HCEC 1CT (cell line): ENCODE results near the gene ST3GAL5.

Experiments
- DNase-seq: peaks from one replicate; pipeline ENCODE4 v3.0.0-alpha.2; 2017

ST3GAL5 gene

GRCh38 chr2:85864654-85865053 is 24.1 kb downstream of the ST3GAL5 start:
- no peak for DNase-seq

GRCh38 chr2:85862426-85862825 is 26.4 kb downstream of the ST3GAL5 start:
- no peak for DNase-seq

GRCh38 chr2:85861650-85862049 is 27.1 kb downstream of the ST3GAL5 start:
- no peak for DNase-seq

DNA sequence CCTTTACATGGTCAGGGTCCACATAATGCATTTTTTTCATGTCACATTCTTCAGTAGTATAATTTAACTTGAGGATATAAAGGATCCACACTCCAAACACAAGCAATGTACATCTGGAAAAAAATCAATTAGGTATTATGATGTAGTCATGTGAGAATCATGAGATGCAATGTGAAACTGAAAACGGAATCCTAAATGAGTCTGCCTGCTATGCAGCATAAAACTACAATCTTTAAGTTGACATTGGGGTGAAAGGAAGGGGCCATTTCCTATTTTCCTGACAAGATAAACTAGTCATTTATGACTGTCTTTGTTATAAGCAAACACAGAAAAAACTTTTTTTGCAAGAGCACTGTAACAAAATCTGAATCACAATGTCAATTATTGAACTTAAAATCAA is 27.6 kb downstream of the ST3GAL5 start:
- DNase-seq: no peak

DNA sequence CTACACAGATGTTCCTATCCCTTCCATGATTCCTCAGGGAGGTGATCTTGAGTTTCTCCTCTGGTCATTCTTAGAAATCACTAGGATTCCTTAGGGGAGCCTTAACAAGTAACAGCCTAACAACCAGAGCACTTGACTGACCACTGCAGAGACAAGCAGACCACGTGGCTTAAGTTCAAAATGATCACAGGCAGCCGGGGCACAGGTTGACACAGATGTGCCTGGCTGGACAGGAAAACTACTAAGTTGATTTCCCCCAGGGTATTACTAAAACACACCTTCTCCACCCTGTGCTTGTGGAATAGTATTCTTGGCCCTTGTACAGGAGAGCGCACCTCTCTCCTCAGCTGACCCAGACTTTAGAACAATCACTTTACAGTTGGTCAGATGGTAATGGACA is 29.9 kb downstream of the ST3GAL5 start:
- DNase-seq: no peak

GRCh38 chr2:85854897-85855296 is 33.9 kb downstream of the ST3GAL5 start:
- no peak for DNase-seq

- no peak for DNase-seq
Observed at GRCh38 chr2:85854166-85854509, 34.7 kb downstream of the ST3GAL5 start.

GRCh38 chr2:85853499-85854165 is 35.2 kb downstream of the ST3GAL5 start:
- DNase-seq: no peak

DNA sequence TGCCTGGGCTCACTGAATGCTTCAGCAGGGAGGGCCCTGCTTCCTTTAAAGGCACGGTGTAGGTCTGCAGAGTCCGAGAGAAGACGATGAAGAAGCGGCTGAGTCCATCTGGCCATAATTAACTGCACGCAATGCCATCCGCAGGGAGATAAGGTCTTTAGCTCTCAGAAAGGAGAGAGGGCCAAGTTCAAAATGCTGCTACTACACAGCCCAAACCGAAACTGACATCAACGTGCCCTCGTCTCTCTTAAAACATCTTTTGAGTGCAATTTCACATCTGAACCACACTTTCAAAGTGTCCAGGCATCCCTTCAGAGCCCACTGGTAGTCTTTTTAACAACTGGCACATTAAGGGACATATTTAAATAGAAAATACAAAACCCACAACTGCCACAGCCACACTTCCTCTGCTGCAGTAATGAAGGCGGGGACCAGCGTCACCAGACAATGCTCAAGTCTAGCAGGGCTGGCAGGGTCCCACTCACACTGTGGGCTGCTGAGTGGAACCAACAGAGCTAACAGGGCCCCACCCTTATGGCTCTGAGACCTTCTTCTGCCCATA is 35.8 kb downstream of the ST3GAL5 start:
- DNase-seq: no peak

DNA sequence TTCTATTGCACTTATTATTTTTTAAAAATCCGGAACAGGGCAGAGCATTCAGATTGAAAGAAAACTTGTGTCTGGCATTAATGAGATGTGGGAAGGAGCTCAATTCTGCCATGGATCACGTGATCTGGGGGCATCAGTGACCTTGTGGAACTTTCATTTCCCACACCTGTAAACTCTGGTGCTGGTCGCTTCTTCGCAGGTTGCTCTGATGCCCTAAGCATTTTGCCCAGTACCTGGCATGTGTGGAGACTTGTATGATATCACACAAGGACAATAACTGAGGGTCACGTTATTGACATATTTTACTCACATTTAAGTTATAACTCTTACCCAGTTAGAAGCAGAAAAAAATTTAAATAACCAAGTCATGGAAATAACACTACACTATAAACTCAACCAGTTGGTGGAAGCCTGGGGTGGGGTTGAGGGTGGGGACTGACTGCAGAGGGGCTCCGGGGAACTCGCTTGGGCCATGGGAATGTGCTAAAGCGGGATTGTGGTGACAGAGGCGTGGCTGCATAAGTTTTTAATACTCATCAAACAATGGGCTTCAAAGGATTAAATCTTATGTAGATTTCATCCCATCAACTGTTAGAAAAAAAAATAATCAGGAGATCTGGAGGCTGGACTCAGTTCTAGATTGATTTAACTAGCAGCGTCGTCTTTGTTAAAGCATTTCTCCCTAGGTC is 36.5 kb downstream of the ST3GAL5 start:
- DNase-seq: no peak

- no peak for DNase-seq
Observed at GRCh38 chr2:85851253-85852151, 37.3 kb downstream of the ST3GAL5 start.

GRCh38 chr2:85850451-85850850 is 38.3 kb downstream of the ST3GAL5 start:
- no peak for DNase-seq

DNA sequence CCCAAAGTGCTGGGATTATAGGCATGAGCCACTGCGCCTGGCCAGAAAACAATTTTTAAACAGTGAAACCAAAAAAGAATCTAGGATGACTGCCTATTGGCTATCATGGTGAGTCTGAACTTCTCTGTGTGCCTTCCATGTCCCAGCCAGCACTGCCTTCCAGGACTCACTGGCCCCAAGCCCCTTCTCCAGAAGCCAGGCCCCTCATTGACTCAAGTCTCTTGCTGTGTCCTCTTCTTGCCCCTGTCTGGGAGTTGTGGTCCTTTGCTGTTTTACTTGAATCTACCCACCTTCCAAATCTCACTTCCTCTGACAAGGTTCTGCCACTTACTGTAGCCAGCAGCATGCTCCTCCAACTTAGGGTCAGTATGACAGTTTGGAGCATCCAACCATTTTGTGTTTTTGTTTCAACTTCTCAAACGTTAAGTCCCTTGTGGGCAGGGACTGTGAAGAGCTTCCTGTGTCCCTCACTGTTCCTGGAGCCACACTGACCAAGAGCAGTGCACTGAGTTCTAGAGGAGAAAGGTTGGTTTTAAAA is 41.7 kb downstream of the ST3GAL5 start:
- DNase-seq: no peak

- DNase-seq: peak; percentile 88
Observed at GRCh38 chr2:85846411-85846810, 42.4 kb downstream of the ST3GAL5 start.

DNA sequence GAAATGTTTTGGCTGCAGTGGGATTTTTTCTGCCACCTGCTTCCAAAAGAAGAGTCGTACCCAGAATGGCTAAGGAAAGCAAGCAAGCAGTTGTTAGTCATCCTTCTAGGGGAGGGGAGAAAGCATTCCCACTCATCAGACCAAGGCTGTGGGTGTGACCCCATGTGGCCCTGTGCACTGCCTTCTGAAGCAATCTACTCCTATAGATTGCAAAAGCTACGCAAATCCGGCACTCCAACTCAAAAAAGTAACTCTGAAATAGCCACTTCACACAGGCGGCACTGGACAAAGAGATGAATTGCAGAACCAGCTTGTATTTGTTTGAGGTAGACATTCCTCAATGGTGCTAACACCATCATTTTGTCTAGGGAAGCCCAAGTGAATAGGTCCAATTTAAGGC is 44.3 kb downstream of the ST3GAL5 start:
- DNase-seq: no peak

GRCh38 chr2:85843543-85843942 is 45.2 kb downstream of the ST3GAL5 start:
- DNase-seq: no peak

DNA sequence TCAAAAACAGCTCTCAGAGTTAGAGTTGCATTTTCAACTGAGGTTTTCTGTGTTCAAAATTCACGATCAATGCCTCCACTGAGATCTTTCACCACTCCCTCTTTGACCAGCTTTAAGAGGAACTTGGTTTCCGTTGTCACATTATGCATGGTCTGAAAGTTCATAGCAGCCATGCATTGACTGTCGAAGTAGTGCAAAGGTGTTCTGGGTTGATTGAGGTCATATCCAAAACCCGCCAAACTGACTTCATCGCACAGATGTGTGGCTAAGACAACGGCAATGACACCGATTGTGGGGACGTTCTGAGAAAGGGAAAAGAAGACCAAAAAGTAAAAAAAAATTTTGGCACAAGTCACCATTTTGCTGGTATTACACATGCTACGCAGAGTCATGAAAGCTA is 48.7 kb downstream of the ST3GAL5 start:
- no peak for DNase-seq

GRCh38 chr2:85839461-85839860 is 49.3 kb downstream of the ST3GAL5 start:
- DNase-seq: no peak

GRCh38 chr2:85838641-85839040 is 50.1 kb downstream of the ST3GAL5 start:
- DNase-seq: no peak

DNA sequence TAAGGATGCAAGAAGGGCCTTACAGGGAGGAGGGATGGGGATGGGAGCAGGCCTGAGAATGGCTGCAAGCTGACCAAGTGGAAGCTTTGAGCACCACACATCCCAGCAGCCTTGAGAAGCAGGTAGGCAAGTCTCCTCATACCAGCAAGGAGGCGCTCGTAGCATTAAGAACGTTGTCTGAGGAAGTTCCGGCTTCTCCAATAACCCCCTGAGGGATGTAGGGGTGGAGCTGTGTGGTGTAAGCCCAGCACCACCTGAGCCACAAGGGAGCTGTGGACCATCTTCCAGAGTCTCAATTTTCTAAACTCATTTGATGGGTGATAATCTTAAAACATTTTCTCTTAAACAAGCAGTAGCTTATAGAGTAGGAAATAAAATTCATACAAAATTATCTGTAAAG is 50.6 kb downstream of the ST3GAL5 start:
- no peak for DNase-seq

DNA sequence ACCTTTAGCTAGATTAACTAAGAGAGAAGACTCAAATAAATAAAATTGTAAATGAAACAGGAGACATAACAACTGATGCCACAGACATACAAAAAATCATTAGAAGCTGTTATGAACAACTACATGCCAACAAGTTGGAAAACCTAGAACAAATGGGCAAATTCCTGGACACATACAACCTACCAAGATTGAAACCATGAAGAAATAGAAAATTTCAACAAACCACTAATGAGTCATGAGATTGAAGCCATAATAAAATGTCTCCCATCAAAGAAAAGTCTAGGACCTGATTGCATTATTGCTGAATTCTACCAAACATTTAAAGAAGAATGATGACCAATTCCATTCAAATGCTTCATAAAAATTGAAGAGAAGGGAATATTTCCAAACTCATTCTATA is 54.3 kb downstream of the ST3GAL5 start:
- DNase-seq: no peak

DNA sequence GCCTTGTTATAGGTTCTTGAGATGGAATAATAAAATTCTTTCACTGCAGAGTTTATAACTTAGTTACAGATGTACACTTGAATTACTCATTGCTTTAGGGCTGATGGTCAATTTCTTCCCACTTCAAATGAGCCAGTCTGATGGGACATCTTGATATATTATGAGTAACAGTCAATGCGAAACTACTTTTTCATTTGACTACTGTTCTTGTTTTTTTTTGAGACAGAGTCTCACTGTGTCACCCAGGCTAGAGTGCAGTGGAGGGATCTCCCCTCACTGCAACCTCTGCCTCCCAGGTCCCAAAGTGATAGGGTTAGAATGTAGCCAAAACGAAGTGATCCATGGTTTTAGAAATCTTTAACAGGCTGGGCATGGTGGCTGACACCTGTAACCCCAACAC is 57.1 kb downstream of the ST3GAL5 start:
- no peak for DNase-seq

DNA sequence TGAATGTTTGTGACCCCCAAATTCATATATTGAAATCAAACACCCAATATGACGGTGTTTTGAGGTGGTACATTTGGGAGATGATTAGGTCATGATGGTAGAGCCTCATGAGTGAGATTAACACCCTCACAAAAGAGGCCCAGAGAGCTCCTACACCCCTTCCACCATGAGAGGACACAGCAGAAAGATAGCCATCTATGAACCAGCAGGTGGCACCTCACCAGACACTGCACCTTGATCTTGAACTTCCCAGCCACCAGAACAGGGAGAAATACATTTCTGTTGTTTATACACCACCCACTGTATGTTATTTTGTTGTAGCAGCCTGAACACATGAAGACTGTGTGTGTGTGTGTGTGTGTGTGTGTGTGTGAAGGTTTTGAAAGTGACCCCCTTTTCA is 58.1 kb downstream of the ST3GAL5 start:
- no peak for DNase-seq
